Measurements from ENCODE around the gene ZFP69.

DNA sequence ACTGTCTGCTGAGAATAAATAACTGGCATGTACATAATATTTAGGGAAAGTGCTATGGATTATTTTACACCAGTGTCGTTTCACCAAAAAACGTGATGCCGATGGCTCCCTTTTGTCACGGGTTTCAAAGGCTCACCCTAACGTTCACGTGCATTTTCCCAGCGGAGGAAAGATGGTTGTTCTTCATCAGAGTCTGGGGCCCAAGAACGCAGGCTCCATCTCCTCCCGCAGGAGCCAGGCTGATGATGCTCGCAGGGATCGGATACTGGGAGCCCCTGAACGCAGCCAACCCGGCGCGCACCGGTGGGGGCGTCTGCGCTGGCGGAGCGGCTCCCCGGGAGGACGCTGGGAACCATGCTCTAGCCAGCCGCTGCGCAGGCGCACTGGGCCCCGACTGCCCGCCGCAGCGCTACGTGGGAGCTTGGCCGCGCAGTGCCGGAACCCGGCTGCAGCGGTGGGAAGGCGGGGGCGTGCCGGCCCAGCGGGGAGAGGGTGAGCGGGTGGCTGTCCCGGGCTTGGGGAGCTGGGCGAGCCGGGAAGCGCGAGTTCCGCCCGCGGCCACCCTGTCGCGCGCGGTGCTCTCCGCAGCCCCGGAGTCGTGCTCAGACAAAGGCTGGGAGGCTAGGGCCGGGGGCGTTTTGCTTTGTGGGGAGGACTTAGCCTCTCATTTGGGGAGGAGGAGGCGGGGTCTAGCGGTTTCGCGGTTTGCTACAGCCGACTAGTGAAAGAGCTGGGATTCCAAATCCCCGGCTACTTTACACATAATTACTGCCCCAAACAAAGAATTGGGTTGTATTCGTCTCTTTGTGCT, 27.2 kb upstream of the ZFP69 start, which contains the start of gene ZFP69B:
- TF ChIP-seq, protein P1, sequence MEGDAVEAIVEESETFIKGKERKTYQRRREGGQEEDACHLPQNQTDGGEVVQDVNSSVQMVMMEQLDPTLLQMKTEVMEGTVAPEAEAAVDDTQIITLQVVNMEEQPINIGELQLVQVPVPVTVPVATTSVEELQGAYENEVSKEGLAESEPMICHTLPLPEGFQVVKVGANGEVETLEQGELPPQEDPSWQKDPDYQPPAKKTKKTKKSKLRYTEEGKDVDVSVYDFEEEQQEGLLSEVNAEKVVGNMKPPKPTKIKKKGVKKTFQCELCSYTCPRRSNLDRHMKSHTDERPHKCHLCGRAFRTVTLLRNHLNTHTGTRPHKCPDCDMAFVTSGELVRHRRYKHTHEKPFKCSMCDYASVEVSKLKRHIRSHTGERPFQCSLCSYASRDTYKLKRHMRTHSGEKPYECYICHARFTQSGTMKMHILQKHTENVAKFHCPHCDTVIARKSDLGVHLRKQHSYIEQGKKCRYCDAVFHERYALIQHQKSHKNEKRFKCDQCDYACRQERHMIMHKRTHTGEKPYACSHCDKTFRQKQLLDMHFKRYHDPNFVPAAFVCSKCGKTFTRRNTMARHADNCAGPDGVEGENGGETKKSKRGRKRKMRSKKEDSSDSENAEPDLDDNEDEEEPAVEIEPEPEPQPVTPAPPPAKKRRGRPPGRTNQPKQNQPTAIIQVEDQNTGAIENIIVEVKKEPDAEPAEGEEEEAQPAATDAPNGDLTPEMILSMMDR (IDR thresholded peaks at IDR 0.05; ENCODE audit: insufficient read depth, low read length, poor library complexity, severe bottlenecking), result no peak
- no peak for TF ChIP-seq EZH2phosphoT487 (conservative IDR thresholded peaks at IDR 0.05; ENCODE audit: low read length)

Measured in SU-DHL-6 (cell line).